HS-27A (cell line): ENCODE measurements around the gene RNF141.

Source experiments
- DNase-seq: peaks from one replicate; pipeline ENCODE4 v3.0.0-alpha.2; 2012; ENCODE audit warnings: low read depth, missing footprints

The RNF141 gene

DNA sequence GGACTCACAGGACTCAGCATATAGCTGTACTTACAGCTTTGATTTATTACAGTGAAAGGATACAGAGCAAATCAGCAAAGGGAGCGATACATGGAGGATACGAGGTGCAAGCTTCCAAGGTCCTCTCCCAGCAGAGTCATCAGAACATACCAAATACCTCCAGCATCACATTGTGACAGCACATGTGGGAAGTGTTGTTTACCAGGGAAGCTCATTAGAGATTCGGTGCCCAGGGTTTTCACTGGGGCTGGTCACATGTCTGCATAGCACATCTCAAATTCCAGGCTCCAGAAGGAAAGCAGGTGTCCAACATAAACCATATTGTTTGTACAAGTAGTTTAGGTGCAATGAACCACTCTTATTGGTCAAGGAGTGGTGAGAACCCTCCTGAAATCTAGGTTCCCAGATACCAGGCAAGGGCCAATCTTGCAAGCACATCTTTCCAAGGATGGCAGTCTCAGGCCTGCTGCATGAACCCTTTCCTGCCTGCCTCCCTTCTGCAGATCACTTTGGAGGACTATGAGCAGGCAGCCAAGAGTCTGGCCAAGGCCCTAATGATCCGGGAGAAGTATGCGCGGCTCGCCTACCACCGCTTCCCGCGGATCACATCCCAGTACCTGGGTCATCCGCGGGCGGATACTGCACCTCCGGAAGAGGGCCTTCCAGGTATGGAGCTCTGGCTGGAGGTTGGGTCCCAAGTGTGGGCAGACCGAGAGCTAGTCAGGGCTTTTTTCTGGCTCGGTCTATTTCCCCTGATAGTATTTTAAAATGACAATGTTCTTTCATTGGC lies 59.2 kb downstream of the RNF141 start:
- DNase-seq, result no peak

- no peak for DNase-seq
Measured at GRCh38 chr11:10480760-10481159, 60.2 kb downstream of the RNF141 start.

DNA sequence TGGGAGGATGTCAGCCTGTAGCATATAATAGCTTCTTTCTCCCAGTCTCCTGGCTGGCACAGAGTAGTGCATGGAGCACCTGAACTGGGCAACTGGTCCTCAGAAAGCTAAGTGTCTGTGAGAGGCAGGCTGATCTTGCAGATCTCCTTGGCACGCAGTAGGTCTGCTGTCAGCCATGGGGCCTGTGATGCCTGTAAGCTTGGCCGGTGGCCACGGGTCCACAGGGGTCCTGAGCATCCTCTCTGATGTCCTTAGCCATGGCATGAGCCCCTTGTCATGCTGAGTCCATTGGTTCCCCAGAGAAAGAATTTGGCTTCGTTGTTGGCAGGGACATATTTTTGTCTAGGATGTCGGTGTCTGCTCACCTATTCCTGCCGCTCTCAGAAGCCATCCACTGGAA lies 61.0 kb downstream of the RNF141 start:
- no peak for DNase-seq

DNA sequence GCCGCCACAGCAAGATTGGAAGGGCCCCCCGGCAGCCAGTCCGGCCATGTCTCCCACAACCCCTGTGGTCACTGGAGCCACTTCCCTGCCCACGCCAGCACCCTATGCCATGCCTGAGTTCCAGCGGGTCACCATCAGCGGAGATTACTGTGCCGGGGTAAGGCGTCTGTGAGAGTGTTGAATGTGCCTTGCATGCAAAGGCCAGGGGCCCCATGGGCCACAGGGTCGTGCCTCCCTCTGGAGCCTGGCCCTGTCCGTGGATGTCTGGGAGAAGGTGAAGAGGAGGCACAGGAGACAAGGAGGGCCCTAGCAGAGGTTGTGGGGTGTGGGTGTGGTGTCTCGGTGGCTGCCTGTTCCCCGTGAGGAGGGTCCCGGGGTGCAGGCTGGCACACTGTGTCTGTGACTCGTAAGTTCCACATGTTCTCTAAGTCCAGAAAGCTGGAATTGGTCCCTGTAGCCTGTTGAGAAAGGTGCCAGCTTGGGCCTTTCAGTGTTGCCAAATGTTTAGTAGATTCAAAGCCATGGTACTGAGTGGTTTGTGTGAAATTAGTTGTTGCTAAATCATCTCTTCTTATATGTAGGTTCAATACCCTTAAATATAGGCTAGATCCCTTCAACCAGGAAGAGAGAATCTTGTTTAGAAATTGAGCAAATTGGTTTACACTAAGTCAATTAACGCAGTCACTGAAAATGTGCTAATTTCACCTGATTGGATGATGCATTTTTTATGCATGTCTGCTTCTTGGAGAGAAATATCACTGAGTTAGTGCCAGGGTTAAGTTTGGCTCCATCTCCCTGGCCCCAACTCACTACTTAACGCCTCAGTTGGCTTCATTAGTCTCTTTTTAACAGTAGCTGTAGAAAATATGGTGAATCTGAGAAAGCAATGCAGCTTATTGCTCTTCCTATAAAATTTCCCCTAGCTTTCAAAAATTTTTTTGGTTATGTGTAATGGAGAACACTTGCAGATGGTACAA lies 62.1 kb downstream of the RNF141 start:
- DNase-seq, result no peak

DNA sequence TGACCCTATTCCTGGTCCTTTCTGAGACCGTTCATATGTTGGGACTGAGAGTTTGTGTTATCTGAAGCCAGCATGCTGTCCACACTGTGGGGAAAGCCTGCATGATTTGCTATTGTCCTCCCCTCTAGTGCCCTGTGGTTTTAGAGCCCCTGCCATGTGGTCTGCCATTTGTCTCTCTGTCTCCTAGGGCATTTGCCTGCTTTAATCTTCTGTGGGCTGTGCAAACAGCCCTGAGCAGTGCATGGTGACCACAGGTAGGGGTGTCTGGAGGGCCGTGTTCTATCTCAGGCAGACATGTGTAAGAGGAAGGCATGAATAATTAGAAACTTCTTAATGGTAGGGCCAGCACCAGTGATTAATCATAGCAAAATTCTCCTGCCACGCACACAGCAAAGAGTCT lies 62.9 kb downstream of the RNF141 start:
- DNase-seq, result no peak

- DNase-seq, result no peak
Measured at GRCh38 chr11:10477690-10478046, 63.3 kb downstream of the RNF141 start.

DNA sequence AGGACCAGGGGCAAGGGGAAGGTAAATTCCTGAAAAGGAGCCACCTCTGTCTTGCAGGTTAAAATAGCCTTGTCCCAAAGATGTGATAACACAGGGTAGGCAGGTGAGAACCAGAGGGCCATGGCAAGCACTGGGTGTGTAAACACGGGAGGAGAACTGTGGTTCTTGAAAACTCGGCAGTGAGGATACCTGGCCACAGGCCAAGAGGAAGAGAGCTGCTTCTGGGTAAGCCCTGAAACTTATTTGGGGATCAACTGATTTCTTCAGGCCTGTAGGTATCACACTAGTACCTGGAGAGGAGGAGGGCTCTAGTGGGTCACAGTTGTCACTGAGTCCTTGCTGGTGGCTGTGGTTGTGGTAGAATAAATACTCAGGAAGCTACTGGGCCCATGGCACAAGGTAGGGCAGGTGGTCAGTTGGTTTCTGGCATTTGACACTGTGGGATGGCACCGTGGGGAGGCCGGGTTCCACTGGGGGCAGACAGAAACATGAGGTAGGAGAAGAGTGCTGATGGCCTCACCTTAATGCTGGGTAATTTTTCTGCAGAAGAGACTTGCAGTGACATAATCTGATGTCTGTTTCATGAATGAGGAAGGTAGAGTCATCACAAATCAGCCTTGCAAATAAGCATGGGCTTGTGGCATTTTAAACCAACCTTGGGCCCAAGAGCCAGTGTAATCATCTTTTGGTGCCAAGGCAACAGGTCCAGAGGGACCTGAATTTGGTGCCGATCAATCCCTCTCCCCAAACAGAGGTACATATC lies 63.9 kb downstream of the RNF141 start:
- DNase-seq, result no peak

DNA sequence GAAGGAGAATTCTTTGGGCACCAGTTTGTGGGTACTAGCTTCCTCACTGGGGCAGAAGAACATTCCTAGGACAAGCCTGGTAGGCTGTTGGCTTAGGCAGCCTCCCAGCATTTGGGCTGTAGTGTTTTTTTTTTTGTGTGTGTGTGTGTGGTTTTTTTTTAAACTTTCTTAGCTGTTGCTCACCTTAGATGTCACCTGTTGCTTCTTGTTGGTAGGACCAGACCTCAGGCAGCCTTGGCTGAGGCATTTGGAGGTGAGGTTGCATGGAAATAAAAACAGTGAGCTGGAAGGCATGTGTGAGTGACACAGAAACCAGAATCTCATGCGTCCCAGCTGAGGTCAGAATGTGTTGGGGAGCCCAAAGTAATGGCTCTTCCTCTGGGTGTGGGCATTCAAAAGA lies 64.6 kb downstream of the RNF141 start:
- DNase-seq, result no peak

- DNase-seq, result no peak
Measured at GRCh38 chr11:10474551-10474950, 66.4 kb downstream of the RNF141 start.

GRCh38 chr11:10473371-10473770 lies 67.6 kb downstream of the RNF141 start:
- no peak for DNase-seq

- DNase-seq, result no peak
Measured at GRCh38 chr11:10462746-10463300, 78.2 kb downstream of the RNF141 start.
